DND-41 (cell line): ENCODE results near the gene NME7.

ENCODE experiments used
- ATAC-seq: fragments of 200-7000 bp; cut with Tn5 transposase; 3 replicates; pipeline ENCODE4 v1.9.1; 2021; ENCODE audit warnings: low read depth; ENCODE audit not compliant: insufficient read depth
- DNase-seq: peaks from one replicate; pipeline ENCODE4 v3.0.0-alpha.2; 2020
- H2AFZ ChIP-seq: 2 replicates; pipeline ENCODE4 v1.6.0; 2012; ENCODE audit warnings: low read depth, low read length
- H3K27ac ChIP-seq: 2 replicates; pipeline ENCODE4 v1.5.1; 2012; ENCODE audit warnings: low read length, inconsistent platforms
- H3K27me3 ChIP-seq: fragments of 200-600 bp; sonication (generic); 2 replicates; pipeline ENCODE4 v1.6.0; 2012; ENCODE audit warnings: low read length, mild to moderate bottlenecking, inconsistent platforms; ENCODE audit not compliant: insufficient read depth, poor library complexity
- H3K36me3 ChIP-seq: 2 replicates; pipeline ENCODE4 v1.5.1; 2012; ENCODE audit warnings: low read length, inconsistent platforms; ENCODE audit not compliant: insufficient read depth
- H3K4me1 ChIP-seq: 2 replicates; pipeline ENCODE4 v1.5.1; 2012; ENCODE audit warnings: mild to moderate bottlenecking, low read length; ENCODE audit not compliant: insufficient read depth
- H3K4me2 ChIP-seq: 2 replicates; pipeline ENCODE4 v1.6.0; 2012; ENCODE audit warnings: mild to moderate bottlenecking, moderate library complexity, low read length, inconsistent platforms; ENCODE audit not compliant: insufficient read depth
- H3K4me3 ChIP-seq, 2 experiments: fragments of 200-600 bp in 1 of 2; shearing (Covaris generic) in 1 of 2; 2 replicates each; pipeline ENCODE4 v1.5.1; 2012 to 2016; ENCODE audit warnings: inconsistent platforms in 2 of 2, low read length in 2 of 2, mild to moderate bottlenecking in 2 of 2, low read depth in 1 of 2, moderate library complexity in 1 of 2
- H3K79me2 ChIP-seq: 2 replicates; pipeline ENCODE4 v1.6.0; 2012; ENCODE audit warnings: low read length, inconsistent platforms; ENCODE audit not compliant: insufficient read depth
- H3K9ac ChIP-seq: 2 replicates; pipeline ENCODE4 v1.6.0; 2012; ENCODE audit warnings: low read depth, mild to moderate bottlenecking, inconsistent platforms, low read length, moderate library complexity
- H3K9me3 ChIP-seq: 2 replicates; pipeline ENCODE4 v1.5.1; 2012; ENCODE audit warnings: low read length, moderate library complexity, mild to moderate bottlenecking, inconsistent platforms; ENCODE audit not compliant: insufficient read depth, severe bottlenecking
- H4K20me1 ChIP-seq: 2 replicates; pipeline ENCODE4 v1.6.0; 2012; ENCODE audit warnings: low read length; ENCODE audit not compliant: insufficient read depth
- EZH2 ChIP-seq: IDR thresholded peaks from 3 replicates; pipeline ENCODE4 v1.6.1; 2012; ENCODE audit warnings: borderline replicate concordance, low read depth, mild to moderate bottlenecking, moderate library complexity, low read length, inconsistent platforms; ENCODE audit not compliant: severe bottlenecking
- TF ChIP-seq, protein P1 (sequence below): IDR thresholded peaks from 2 replicates; pipeline ENCODE4 v1.5.1; 2012; ENCODE audit warnings: borderline replicate concordance, low read length, moderate library complexity, mild to moderate bottlenecking; ENCODE audit not compliant: poor library complexity, severe bottlenecking; ENCODE audit errors: extremely low read depth

The NME7 gene

DNA sequence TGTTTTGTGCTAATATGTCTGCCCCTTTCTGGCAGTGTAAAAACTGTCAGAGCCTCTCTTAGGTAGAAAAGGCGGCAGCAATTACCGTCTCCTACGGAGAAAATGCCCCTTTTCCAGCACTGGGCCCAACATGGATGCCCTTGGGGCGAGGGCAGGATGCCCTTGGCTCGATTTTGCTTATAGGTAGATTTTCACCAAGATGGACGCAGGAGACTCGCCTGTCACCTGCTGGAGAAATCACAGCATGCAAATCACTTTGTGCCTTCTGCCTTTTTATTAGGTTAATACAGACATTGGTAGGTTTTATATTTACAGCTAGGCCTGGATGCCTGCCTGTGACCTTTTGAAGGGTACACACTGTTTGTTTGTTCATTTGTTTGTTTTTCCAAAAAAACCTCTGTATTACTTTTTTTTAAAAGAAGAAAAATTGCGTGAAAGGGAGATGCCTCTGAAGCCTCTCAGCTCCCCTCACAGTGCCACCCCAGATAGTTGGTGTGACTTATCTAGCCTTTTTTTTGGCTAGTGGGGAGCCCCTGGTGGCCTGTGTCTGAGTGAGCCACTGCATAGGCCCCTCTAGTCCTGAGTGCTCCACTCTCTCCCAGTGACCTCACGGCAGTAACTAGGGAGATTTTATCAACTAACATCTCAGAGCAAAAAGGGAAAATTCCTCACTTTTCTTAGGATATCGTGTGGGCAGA, 258.6 kb downstream of the NME7 start:
- no peak for DNase-seq
- Histone ChIP-seq H3K9ac (peak overlapping the region; percentile 13; the same call in 1 of the 2 replicates), H3K27me3 (peaks cover 20% of the 10 kb centered on the region), H3K4me3 (peak overlapping the region in 1 of 2 experiments; percentile 76; a peak in 1 of 4 replicates), H4K20me1 (no peaks in the 10 kb centered on the region), H3K36me3 (peaks cover 11% of the 10 kb centered on the region), H3K79me2 (peaks cover 15% of the 10 kb centered on the region), H3K4me1 (peaks cover 47% of the 10 kb centered on the region), H2AFZ (no peak overlapping the region), H3K9me3 (no peaks in the 10 kb centered on the region), H3K4me2 (peak overlapping the region; percentile 84), H3K27ac (no peak overlapping the region)
- ATAC-seq = no peak
- TF ChIP-seq, protein P1, sequence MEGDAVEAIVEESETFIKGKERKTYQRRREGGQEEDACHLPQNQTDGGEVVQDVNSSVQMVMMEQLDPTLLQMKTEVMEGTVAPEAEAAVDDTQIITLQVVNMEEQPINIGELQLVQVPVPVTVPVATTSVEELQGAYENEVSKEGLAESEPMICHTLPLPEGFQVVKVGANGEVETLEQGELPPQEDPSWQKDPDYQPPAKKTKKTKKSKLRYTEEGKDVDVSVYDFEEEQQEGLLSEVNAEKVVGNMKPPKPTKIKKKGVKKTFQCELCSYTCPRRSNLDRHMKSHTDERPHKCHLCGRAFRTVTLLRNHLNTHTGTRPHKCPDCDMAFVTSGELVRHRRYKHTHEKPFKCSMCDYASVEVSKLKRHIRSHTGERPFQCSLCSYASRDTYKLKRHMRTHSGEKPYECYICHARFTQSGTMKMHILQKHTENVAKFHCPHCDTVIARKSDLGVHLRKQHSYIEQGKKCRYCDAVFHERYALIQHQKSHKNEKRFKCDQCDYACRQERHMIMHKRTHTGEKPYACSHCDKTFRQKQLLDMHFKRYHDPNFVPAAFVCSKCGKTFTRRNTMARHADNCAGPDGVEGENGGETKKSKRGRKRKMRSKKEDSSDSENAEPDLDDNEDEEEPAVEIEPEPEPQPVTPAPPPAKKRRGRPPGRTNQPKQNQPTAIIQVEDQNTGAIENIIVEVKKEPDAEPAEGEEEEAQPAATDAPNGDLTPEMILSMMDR = peak; percentile 45
- no peak for TF ChIP-seq EZH2

DNA sequence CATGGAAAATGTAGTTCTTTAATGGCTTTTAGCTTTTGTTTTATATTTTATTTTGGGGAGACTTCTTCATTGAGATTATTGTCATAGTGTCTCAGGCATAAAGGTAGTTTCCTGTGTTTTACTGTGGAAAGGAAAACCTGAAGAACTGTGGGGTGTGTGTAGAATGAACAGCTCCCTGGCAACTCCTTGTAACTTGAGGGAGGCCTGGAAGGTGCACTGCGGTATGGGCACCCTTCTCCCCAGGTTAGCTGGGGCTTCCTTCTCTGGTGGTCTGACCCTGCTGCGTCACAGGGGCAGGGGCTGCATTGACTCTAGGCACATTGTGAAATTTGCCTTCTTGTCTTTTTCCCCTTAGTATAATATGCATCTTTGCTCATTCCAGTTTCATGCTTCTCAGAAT, 259.4 kb downstream of the NME7 start:
- H3K27me3 ChIP-seq = peaks cover 26% of the 10 kb centered on the region
- no peaks in the 10 kb centered on the region for H4K20me1 ChIP-seq
- TF ChIP-seq, protein P1 = no peak
- no peak for TF ChIP-seq EZH2
- 0 out of 2 replicates have a peak overlapping the region, but pooled peaks have one; percentile 3 for H2AFZ ChIP-seq
- ATAC-seq = no peak
- no peak overlapping the region for H3K9ac ChIP-seq
- H3K4me1 ChIP-seq = peaks cover 47% of the 10 kb centered on the region
- H3K79me2 ChIP-seq = peaks cover 15% of the 10 kb centered on the region
- H3K27ac ChIP-seq = peak overlapping the region; percentile 12; the same call in 1 of the 2 replicates
- no peaks in the 10 kb centered on the region for H3K9me3 ChIP-seq
- peaks cover 4% of the 10 kb centered on the region; the same call in 1 of the 2 replicates for H3K36me3 ChIP-seq
- DNase-seq = no peak
- peak overlapping the region in 1 of 2 experiments; percentile 76; a peak in 2 of 4 replicates for H3K4me3 ChIP-seq
- peak overlapping the region; percentile 84 for H3K4me2 ChIP-seq

DNA sequence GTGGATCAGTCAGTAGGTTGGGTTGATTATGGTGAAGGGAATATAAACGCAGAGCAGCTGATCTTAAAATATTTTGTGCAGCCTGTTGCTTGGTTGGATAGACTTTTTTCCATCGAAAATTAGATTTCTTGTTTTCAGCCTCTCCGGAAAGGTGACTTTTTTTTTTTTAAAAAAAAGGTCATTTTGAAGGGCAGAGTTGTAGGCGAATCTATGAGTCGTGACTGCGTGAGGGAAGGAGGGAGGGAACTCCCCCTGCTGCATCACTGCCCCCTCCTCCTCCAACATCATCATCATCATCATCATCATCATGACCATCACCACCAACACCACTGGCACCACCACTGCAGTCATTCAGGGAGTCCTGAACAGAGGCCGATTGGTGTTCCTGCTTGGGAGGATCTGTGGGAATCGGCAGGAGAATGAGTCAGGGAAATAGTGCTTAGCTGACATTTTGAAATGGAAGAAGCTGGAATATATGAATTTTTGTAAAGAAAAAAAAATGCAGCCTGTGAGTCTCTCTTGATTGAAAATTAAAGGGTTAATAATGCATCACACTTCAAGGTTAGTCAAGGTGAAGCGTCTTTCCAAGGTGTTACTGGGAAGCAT, 259.9 kb downstream of the NME7 start:
- no peak for DNase-seq
- Histone ChIP-seq H3K9ac (peak overlapping the region; percentile 79), H3K4me1 (peaks cover 47% of the 10 kb centered on the region), H3K79me2 (peaks cover 15% of the 10 kb centered on the region), H4K20me1 (no peaks in the 10 kb centered on the region), H3K27me3 (peaks cover 27% of the 10 kb centered on the region), H3K4me2 (peak overlapping the region; percentile 84), H3K27ac (peak overlapping the region; percentile 73; the same call in 1 of the 2 replicates), H3K9me3 (no peaks in the 10 kb centered on the region), H3K4me3 (peak overlapping the region; percentile 62 to 76; a peak in 3 of 4 replicates), H2AFZ (peak overlapping the region; percentile 81), H3K36me3 (peaks cover 4% of the 10 kb centered on the region; the same call in 1 of the 2 replicates)
- no peak for TF ChIP-seq EZH2
- TF ChIP-seq, protein P1 = no peak
- ATAC-seq = no peak
